ENCODE measurements around the gene ITPKB.

- TF ChIP-seq REST (IDR thresholded peaks at IDR 0.05; ENCODE audit: low read depth) = no peak
- no peak for TF ChIP-seq TAF1 (IDR thresholded peaks at IDR 0.05; ENCODE audit: low read depth)
- TF ChIP-seq CREB1 (IDR thresholded peaks at IDR 0.05; ENCODE audit: low read depth) = no peak
- no peak for TF ChIP-seq RAD21 (IDR thresholded peaks at IDR 0.05; ENCODE audit: low read depth)
- no peak for TF ChIP-seq MAX (IDR thresholded peaks at IDR 0.05)
Measured at GRCh38 chr1:226672339-226672762, 66.7 kb downstream of the ITPKB start.
